ENCODE measurements around the gene FAM181A. TPM values are rescaled to one million over a fixed set of nuclear protein-coding genes. Genes with fewer than 3 reads are reported as not detected.

FAM181A gene
- total RNA-seq: not detected in 2 replicates

DNA sequence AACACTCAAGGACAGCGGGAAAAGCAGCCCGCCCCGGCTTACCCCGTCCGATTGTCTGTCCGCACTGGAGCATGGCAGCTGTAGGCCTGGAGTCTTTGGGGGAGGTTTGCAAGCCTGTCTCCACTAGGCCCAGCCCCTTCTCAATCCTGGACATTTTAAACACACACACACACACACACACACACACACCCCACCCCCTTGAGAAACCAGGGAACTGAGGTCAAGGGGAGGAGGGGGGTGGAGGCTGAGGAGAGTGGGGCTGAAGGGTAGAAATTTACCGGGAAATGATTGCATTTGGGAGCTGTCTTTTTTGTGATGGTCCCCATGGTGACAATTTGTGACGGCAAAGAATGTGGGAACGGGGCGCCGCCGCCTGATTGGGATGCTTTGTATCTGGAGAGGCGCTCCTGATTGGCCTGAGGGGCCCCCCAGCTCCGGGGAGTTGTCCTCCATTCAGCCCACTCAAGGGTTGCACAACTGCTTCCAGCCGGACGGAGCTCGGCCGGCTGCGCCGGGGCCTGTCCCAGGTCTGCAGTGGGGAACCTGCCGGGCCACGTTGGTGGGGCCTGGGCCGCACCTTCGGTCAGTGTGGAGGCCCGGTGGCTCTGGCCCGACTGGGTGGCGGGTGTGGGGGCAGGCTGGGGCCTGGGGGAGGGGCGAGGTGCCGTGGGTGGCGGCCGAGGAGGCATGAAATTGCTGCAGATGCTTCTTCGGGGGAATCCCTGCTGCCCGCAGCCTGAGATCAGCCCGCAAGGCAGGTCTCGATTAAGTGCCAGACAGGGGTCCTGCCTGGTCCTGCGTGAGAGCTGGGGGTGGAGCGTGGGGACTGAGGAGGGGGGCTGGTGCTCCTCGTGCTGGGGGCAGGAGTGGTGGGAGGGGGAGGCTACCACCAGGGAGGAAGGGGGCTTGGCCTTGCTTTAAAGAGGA lies at the start of gene FAM181A:
Gene FAM181A, plus strand, starts transcription at position 472 of the 927 bp plus-strand sequence. CDS start 942 bp downstream, outside the sequence.
- no peak for DNase-seq (ENCODE audit: low read depth in 2 of 2)

DNA sequence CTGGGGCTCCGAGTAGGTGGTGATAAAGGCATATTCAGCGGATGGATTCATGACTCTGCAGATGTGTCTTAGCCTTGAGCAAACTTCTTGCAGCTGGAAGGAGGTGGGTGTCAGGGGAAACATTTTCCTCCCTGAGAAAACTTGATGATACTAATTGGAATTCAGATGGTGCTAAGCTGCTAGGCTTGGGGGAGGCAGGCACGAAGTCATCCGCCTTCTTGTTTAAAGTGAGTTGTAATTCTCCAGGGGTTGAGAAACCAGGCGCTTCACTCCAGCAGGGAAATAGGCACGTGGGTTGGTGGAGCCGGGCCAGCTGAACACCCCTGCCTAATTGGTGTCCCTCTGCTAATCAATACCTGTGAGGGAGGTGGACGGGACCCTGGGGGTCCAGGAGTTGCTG lies 48.9 kb upstream of the FAM181A start:
- no peak for DNase-seq (ENCODE audit: low read depth in 2 of 2)

DNA sequence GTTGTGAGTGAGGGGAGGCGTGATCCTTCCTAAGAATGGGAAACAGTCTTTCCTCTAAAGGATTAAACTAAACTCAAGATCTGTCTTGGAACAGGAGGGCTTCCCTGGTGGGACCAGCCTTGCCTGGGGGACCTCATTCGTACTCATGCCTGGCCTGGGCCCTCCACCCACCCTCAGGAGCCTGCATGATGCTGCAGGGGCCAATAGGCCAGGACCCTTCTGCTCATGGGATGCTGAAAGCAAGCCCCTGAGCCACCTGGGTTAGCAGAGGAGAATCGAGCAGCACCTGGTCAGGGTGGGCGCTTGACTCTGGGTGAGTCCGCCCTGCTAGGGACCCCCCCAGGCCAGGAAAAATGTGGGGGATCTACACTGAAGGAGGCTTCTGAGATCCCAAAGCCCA lies 48.3 kb upstream of the FAM181A start:
- no peak for DNase-seq (ENCODE audit: low read depth in 2 of 2)

DNA sequence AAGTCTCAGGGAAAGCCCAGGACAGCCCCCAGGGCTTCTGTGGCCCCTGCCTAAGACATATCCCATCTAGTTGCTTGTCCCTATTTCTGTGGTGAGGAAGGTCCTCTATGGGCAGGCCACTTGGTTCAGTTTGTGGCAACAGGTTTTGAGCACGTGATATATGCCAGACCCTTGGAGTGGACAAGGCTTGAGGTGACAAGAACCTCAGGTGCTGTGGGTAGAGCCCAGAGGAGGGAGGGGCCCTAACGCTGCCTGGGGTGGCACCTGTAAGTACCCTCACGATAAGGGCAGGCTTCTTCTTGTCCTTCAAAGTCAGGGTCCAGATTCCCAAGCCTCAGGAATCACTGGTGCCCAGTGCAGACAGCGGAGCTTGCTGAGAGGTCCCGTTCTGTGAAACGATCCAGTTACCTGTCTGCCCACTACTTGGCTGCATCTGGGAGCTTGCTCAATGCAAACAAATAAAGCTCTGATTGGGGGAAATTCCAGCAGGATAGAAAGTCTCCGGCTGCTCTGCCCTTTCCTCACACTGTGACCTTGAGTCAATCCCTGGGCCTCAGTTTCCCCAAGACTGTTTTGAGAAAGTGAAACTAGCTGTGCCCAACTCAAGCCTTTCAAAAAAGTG lies 47.7 kb upstream of the FAM181A start:
- no peak for DNase-seq (ENCODE audit: low read depth in 2 of 2)

DNA sequence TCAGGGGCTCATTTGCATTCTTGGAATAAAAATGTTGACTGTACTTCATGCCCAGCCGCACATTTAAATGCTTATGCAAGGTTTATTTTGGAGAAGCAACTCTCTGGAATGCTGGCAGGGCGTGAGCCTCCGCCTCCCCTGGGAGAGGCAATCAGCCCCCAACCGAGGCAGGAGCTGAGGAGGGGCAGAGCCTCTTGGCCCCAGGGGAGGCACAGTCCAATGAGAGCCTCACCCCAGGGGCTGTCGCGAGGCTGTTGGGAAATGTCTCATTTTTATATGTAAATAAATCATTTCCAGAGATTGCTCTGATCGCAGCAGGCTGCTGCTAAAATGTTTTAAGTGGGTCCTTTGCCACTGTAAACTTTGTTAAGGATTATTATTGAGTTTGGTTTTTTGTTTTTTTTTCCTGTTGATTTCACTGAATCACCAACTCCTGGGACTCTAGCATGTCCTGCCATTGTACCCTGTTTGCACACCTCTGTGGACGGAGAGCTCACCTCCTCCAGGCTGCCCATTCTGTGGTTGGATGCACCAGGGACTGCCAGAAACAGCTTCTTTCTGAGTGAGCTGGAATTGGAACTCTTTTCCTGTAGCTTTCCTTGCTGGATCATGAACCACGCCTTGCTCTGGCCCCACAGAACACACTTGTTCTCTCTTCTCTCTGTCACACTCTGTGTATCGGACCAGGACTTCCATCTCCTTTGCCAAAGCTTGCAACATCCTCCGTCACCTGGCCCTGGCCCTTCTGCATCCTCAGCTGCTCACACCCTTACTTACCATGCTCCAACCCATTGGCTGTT lies 46.9 kb upstream of the FAM181A start:
- DNase-seq (ENCODE audit: low read depth in 2 of 2): no peak

DNA sequence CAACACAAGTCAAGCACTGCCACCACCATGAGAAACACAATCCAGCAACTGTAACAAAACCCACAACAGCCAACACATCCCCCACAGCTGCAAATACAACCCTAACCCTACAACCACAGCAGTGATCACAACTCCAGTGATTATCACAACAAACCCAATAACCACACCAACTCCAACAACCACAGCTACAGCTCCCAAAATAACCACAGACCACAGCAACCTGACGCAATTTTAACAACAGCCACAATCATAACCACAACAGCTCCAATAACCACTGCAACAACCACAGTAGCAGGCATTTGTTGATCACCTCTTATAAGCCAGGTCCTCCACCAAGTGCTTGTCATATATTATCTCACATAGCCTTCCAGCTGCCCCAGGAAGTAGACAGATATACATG lies 42.2 kb upstream of the FAM181A start:
- no peak for DNase-seq (ENCODE audit: low read depth in 2 of 2)

DNA sequence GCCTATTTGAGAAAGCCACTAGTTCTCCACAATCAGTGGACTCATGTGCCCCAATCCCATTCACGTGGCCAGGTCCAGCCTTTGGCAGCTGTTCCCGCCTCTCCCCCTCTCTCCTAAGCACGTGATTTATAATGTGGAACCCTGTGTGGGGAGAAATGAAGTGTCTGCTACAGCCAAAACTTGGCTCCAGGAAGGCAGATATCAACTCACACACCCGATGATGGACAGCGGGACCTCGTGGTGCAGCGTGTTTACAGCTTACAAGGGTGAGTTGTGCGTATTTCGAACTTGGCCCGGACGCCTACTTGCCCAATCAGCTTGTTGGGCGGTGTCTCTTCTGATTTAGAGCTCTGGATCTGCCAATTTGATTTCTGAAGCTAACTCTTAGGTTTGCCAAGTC lies 38.1 kb upstream of the FAM181A start:
- no peak for DNase-seq (ENCODE audit: low read depth in 2 of 2)

DNA sequence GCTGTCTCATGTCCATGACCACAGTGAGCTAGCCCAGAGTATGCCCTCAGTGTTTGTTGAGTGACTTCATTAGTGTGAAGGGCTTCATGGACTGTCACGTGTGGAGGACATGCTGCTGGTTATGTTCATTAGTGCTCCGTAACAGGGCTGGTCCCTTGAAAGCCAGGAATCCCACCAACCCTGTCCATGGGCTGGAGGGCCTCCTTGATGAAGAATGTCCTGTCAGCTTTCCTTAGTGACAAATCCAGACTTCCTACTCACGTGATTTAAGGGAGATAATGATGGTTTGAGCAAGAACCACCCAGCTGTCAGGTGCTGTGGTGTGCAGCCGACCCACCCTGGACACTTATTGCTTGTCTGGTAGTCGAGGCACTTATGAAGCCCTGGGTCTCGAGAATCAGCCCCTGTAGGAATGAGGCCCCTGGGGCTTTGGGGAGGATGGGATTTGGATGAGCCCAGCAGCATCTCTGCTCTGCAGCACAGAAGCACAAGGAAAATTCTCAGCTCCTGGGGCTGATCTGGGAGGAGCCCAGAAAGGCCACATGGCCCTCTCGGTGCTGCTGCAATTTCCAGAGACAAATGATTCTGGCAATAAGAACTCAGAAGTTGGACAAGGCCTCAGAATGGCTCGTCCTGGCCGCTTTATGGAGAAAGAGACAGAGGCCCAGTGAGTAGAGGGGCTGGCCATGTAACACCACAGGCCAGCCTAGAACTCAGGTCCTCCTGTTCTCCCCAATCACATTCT lies 37.2 kb upstream of the FAM181A start:
- DNase-seq (ENCODE audit: low read depth in 2 of 2): no peak

DNA sequence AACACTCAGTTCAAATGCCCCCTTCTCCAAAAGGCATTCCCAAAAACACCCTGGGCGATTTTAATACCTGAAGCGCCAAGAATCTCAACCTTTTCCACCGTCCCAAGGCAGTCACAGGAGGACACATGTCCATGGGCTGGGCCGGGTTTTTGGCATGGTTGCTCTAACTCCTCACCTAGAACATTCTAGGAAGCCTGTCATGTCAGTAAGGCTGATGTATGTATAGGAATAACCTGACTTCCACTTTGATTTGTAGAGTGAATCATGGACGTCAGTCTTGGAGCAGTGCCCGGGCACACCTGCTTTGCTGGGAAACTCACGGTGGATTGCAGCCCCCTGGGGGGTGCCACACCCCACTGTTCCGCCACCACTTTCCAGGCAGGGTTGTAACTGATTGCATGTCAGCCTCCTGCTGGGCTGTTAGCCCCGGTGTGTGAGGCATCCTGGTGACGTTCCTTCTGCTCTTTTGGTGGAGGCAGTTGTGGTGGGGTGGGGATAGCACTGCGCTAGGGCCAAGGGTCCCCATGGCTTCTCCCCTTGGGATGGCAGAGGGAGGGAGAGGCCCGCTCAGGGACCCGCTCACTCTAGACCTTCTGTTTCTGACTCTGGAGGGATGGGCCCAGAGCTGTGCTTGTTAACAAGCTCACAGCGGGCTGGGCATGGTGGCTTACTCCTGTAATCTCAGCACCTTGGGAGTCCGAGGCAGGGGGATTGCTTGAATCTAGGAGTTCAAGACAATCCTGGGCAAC lies 35.2 kb upstream of the FAM181A start:
- no peak for DNase-seq (ENCODE audit: low read depth in 2 of 2)

DNA sequence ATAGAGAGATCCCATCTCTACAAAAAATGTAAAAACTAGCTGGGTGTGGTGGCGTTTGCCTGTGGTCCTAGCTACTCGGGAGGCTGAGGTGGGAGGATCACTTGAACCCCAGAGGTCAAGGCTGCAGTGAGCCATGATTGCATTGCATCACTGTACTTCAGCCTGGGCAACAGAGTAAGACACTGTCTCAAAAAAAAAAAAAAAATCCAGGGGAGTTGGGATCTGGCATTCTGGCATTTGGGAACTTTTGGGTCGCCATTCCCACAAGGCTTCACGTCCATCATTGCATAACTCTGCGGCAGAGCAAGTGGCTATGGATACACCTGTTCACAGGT lies 34.7 kb upstream of the FAM181A start:
- no peak for DNase-seq (ENCODE audit: low read depth in 2 of 2)

DNA sequence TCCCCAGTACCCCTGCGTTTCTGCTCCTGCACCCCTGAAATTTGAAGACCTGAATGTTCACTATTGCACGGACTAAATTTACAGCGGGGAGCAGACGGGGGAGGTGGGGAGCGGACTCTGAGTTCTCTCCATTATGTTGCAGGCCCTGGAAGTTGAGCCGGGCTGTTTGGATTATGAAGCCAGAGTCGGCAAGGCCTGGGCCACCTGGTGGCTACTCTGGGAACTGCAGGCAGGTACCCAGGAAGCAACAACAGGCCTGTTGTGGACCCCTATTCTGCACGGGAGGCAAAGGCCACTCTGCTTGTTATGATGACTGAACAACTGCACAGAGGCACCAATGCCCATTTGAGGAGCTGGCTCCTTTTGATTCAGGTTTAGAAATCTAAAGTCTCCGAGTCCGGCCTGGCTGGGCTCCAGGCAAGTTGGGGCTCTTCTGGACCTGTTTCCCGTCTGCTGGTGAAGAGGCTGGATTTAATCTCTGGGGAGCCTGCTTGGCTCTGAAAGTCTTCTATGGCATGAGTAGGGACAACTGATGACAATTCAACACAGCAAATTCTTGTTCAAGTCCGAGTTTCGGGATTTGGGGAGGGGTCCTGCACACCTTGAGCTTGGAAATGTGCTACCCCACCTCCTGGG lies 34.1 kb upstream of the FAM181A start:
- DNase-seq (ENCODE audit: low read depth in 2 of 2): peak; percentile 51 to 63

DNA sequence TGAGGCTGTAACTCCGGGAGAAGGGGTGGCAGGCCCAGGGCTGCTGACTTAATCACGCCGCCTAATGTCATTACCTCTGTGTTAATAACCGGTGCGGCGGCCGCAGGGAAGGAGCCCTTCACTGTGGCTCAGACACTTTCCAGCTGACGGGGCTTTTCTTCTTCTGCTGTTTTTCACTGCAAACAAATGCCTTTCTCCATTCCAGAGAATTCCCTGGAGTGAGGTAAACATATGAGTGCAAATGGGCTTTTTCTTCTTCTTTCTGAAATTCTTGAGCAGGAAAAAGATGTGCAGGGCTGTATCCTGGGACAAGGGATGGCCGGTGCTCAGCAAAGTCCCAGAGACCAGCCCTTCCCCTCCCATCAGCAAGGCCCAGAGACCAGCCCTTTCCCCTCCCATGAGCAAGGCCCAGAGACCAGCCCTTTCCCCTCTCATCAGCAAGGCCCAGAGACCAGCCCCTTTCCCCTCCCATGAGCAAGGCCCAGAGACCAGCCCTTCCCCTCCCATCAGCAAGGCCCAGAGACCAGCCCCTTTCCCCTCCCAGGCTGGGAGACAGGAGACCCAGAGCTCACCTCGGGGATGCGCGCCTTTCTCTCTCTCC lies 33.4 kb upstream of the FAM181A start:
- no peak for DNase-seq (ENCODE audit: low read depth in 2 of 2)

DNA sequence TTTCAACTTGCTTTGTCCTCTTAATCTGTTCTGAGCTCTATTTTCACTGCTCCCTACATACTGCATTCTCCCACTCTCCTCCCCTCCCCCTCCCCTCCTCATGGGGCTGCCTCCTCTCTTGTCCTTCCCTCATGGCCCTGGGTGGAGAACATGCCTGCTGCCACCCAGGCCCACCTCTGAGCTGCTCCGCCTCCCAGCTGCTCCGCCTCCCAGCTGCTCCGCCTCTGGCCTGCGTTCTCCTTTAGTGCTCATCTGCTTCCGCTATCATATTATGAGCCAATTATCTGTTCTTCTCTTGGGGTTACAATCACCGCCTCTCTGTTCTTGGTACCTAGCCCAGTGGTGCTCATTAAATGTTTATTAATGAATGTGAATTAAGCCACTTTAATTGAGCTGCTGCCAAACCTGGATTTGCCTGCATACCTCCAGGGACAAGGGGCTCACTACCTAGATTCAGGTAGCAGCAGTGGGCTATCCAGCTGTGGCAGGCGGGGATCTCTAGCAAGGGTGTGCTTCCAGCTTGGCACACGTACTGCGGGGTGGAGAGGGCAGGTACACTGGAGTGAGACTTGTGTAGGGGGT lies 32.0 kb upstream of the FAM181A start:
- DNase-seq (ENCODE audit: low read depth in 2 of 2): no peak

DNA sequence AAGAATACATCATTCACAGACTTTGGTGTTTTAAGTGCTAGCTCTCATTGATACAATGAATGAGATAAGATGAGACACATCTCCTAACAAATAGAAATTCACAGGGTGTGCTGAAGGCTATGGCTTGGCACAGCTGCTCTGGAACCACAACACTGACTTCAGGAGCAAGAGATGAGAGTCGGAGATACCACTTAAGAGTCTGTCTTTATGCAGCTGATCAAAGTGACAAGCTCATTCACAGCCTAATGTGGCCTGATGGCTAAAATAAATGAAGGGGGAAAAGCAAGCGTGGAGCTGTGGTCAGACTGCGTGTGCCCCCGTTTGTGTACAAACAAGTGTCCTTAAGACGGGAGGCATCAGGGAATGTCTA lies 29.7 kb upstream of the FAM181A start:
- no peak for DNase-seq (ENCODE audit: low read depth in 2 of 2)

DNA sequence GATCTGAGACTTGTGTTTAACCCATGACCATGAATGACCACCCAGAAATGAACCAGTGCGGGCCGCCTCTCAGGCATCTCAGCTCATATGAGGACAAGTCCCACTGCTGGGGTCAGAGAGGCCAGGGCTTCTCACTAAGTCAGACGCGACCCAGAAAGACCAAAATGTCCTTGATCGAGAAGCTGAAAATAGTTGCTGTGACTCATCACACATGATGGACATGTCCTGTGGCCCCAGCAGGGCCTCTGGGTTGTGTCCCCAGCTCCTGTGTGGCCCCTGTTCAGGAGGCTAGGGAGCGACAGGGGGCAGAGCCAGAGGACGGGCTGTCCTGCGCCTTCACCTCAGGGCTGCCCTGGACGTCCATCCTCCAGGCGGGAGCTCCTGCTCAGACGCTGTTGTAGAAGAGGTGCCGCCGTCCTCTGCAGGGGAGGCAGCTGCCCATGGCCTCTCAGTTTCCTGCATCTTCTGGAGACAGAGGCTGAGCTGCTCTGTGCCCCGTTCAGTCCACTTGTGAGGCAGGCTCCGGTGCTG lies 29.0 kb upstream of the FAM181A start:
- DNase-seq (ENCODE audit: low read depth in 2 of 2): no peak

DNA sequence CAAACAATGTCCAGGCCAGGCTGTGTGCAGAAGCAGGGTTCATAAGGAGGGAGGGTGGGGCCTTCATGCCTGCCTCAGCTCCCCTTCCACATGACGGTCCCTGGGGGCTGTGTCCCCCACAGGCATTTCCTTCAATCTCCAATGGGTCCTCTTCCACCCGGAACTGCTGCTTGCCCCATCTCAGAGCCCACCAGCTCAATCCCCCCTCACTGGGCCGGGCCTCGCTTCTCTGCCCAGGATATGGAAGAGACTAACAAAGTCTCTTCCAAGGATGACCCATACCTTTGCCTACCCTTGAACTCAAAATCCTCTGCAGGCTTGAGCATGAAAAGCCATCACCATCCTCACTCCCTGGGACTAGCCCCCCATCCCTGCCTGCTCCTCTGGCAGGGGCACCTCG lies 28.4 kb upstream of the FAM181A start:
- no peak for DNase-seq (ENCODE audit: low read depth in 2 of 2)

DNA sequence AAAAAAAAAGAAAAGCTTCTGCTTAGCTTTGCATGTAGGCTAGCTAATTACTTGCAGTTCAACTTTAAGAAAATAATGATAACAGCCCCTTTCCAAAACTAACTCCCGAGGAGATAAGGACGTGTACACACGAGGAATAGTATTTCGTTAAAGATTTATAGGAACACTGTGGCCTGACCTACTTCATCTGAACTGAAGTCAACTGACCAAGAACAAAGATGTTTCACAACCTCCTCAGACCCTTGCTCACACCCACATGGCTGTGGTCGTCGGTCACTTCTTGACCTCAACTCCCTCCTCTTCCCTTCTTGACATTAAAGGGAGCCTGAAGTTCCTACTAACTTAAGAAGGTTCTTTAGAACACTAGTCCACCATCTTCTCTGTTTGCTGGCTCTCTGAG lies 25.3 kb upstream of the FAM181A start:
- no peak for DNase-seq (ENCODE audit: low read depth in 2 of 2)

DNA sequence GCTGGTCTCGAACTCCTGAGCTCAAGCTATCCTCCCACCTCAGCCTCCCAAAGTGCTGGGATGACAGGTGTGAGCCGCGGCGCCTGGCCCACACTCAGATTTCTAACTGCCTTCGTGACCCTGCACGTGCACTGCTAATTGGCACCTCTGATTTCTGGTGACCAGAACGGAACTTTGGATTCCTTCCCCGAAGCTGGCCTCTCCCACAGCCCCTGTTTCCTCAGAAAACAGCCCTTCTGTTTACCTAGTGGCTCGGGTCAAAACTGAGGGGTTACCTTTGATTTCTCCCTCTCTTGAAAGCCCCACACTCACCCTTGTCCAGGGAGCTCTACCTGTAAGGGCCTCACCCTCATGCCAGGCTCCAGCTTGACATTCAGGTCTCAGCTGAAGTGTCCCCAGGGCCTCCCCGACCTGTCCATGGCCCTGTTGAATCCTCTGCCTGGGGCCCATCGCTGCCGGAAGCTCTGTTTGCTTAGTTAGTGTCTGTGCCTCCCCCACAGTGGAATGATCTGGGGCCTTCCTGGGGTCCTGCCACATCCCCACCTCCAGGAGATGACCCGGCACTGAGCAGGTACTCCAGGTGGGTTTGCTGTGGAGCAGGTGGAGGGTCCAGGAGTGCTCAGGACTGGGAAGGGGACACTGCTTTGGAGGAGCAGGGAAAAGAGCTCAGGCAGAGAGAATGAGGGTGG lies 24.4 kb upstream of the FAM181A start:
- DNase-seq (ENCODE audit: low read depth in 2 of 2): no peak
